ENCODE results near the gene A3GALT2. TPM values are rescaled to one million over a fixed set of nuclear protein-coding genes. Genes with fewer than 3 reads are reported as not detected.

The A3GALT2 gene
- total RNA-seq, 1 experiment from 2014 or later: not detected

- DNase-seq (ENCODE audit: low read depth, low spot score) (no peak), ATAC-seq (no peak)
- Histone ChIP-seq H3K27me3 (ENCODE audit: control insufficient read depth, insufficient read depth, low read length) (no peaks in the 10 kb centered on the region), H3K4me1 (ENCODE audit: control insufficient read depth, insufficient read depth, low read length) (no peaks in the 10 kb centered on the region), H3K27ac (ENCODE audit: low read length) (no peak overlapping the region), H3K36me3 (ENCODE audit: control insufficient read depth, insufficient read depth, low read length) (no peaks in the 10 kb centered on the region), H3K4me3 (ENCODE audit: low read depth in 2 of 2, low read length in 2 of 2) (no peak overlapping the region), H3K9me3 (ENCODE audit: control insufficient read depth, insufficient read depth, low read depth, low read length) (no peaks in the 10 kb centered on the region)
- intact Hi-C loops (cut with micrococcal nuclease; ENCODE audit: unreplicated experiment): no loop called here
- POLR2A ChIA-PET: no interaction called here
- no TSS peak for BruUV-seq (replicated peaks)
- no peak for TF ChIP-seq TCF7L2 (IDR thresholded peaks at IDR 0.05; ENCODE audit: low read depth, low read length)
- no peak for TF ChIP-seq POLR2AphosphoS5 (IDR thresholded peaks at IDR 0.05; ENCODE audit: low read depth, low read length)
- no peak for TF ChIP-seq REST (IDR thresholded peaks at IDR 0.05; ENCODE audit: insufficient read depth in 1 of 2, low read depth in 2 of 2, low read length in 1 of 2)
- TF ChIP-seq SIN3A (IDR thresholded peaks at IDR 0.05; ENCODE audit: borderline replicate concordance, insufficient read depth, low read depth, low read length): no peak
- in situ Hi-C loops (cut with HindIII; ENCODE audit: low pct_unique_long_range_greater_than_20kb, low sequenced_read_pairs): no loop called here
- CTCF ChIA-PET: no interaction called here
Measured at GRCh38 chr1:33286451-33287185, 34.3 kb downstream of the A3GALT2 start.

- ChIA-PET POLR2A (no interaction called here), CTCF (no interaction called here)
- Histone ChIP-seq H3K27me3 (ENCODE audit: control insufficient read depth, insufficient read depth, low read length) (no peaks in the 10 kb centered on the region), H3K9me3 (ENCODE audit: control insufficient read depth, insufficient read depth, low read depth, low read length) (no peaks in the 10 kb centered on the region), H3K27ac (ENCODE audit: low read length) (no peak overlapping the region), H3K4me1 (ENCODE audit: control insufficient read depth, insufficient read depth, low read length) (no peaks in the 10 kb centered on the region), H3K4me3 (ENCODE audit: low read depth in 2 of 2, low read length in 2 of 2) (no peak overlapping the region), H3K36me3 (ENCODE audit: control insufficient read depth, insufficient read depth, low read length) (no peaks in the 10 kb centered on the region)
- ATAC-seq: no peak
- TF ChIP-seq CTCF (IDR thresholded peaks at IDR 0.05): no peak
- TF ChIP-seq REST (IDR thresholded peaks at IDR 0.05; ENCODE audit: insufficient read depth in 1 of 2, low read depth in 2 of 2, low read length in 1 of 2): no peak
- no peak for TF ChIP-seq POLR2AphosphoS5 (IDR thresholded peaks at IDR 0.05; ENCODE audit: low read depth, low read length)
- TF ChIP-seq TCF7L2 (IDR thresholded peaks at IDR 0.05; ENCODE audit: low read depth, low read length): no peak
- no peak for TF ChIP-seq SIN3A (IDR thresholded peaks at IDR 0.05; ENCODE audit: borderline replicate concordance, insufficient read depth, low read depth, low read length)
- no TSS peak for BruUV-seq (replicated peaks)
- no peak for DNase-seq (ENCODE audit: low read depth, low spot score)
- in situ Hi-C loops (cut with HindIII; ENCODE audit: low pct_unique_long_range_greater_than_20kb, low sequenced_read_pairs): no loop called here
- intact Hi-C loops (cut with micrococcal nuclease; ENCODE audit: unreplicated experiment): no loop called here
Measured at GRCh38 chr1:33284049-33284448, 36.8 kb downstream of the A3GALT2 start.
